WTC11 (cell line): ENCODE results near the gene TRIM3. TPM values are rescaled to one million over a fixed set of nuclear protein-coding genes. Genes with fewer than 3 reads are reported as not detected.

Experiments used
- total RNA-seq: library from RNA; stranded (reverse); gene quantifications from 3 replicates; pipeline ENCODE4 v1.2.3, GENCODE V29; 2021

TRIM3 gene
- total RNA-seq, 1 experiment from 2014 or later, result 21.3 TPM

Other genes starting within 250 kb of the TRIM3 start
- 22.2 to 24.8 TPM (median 23.6 TPM) in 3 replicates for gene FHIP1B, start 239.3 kb downstream of the TRIM3 start, total RNA-seq
- gene CNGA4, start 234.9 kb downstream of the TRIM3 start, total RNA-seq, result 0.35 to 0.82 TPM (median 0.50 TPM) in 3 replicates
- gene CCKBR, start 214.1 kb downstream of the TRIM3 start, total RNA-seq, result 6.1 to 7.4 TPM (median 7.1 TPM) in 3 replicates
- 27.3 to 41.5 TPM (median 28.0 TPM) in 3 replicates for gene CAVIN3, start 153.4 kb downstream of the TRIM3 start, total RNA-seq
- gene SMPD1, start 83.5 kb downstream of the TRIM3 start, total RNA-seq, result 4.4 to 6.6 TPM (median 5.6 TPM) in 3 replicates
- gene APBB1, start 54.8 kb downstream of the TRIM3 start, total RNA-seq, result 32.1 to 33.1 TPM (median 32.7 TPM) in 3 replicates
- gene HPX, start 33.0 kb downstream of the TRIM3 start, total RNA-seq, result 1.4 to 2.4 TPM (median 1.7 TPM) in 3 replicates
- 46.0 to 53.1 TPM (median 46.1 TPM) in 3 replicates for gene ARFIP2, start 7.4 kb upstream of the TRIM3 start, total RNA-seq
- gene TIMM10B, start 7.6 kb upstream of the TRIM3 start, total RNA-seq, result 35.8 to 42.6 TPM (median 36.1 TPM) in 3 replicates
- 10.5 to 11.5 TPM (median 10.9 TPM) in 3 replicates for gene DNHD1, start 23.3 kb upstream of the TRIM3 start, total RNA-seq
- 12.5 to 15.0 TPM (median 14.6 TPM) in 3 replicates for gene RRP8, start 129.7 kb upstream of the TRIM3 start, total RNA-seq
- 97.7 to 112 TPM (median 110 TPM) in 3 replicates for gene ILK, start 129.8 kb upstream of the TRIM3 start, total RNA-seq
- gene TAF10, start 138.3 kb upstream of the TRIM3 start, total RNA-seq, result 165 to 186 TPM (median 178 TPM) in 3 replicates
- gene TPP1, start 145.5 kb upstream of the TRIM3 start, total RNA-seq, result 36.2 to 51.4 TPM (median 44.8 TPM) in 3 replicates
- 11.5 to 14.2 TPM (median 12.6 TPM) in 3 replicates for gene DCHS1, start 181.9 kb upstream of the TRIM3 start, total RNA-seq
- 68.1 to 77.1 TPM (median 70.1 TPM) in 3 replicates for gene MRPL17, start 209.4 kb upstream of the TRIM3 start, total RNA-seq